Fibroblast of villous mesenchyme (primary cell): ENCODE results near the gene VAMP1. TPM values are rescaled to one million over a fixed set of nuclear protein-coding genes. Genes with fewer than 3 reads are reported as not detected.
"Not testable (repeated sequence)": the region's sequence is repeated elsewhere in the genome, so short reads cannot be mapped to it uniquely, and the experiment has no call there.

Source experiments
- DNase-seq: peaks from one replicate; pipeline ENCODE4 v3.0.0-alpha.2; 2010; ENCODE audit warnings: low read depth
- H3K4me3 ChIP-seq: 2 replicates; pipeline ENCODE4 v1.5.1; 2011; ENCODE audit warnings: low read depth, mild to moderate bottlenecking, low read length
- CTCF ChIP-seq: IDR thresholded peaks from 2 replicates; pipeline ENCODE4 v1.5.1; 2012; ENCODE audit warnings: low read depth, mild to moderate bottlenecking, low read length; ENCODE audit not compliant: insufficient read depth
- total RNA-seq: library from RNA; depleted of rRNA; stranded (reverse); fragments of >200 nt; gene quantifications from 2 replicates; pipeline ENCODE4 v1.2.3, GENCODE V29; 2012

Gene VAMP1
- 3.2 and 13.4 TPM in 2 replicates for total RNA-seq

DNA sequence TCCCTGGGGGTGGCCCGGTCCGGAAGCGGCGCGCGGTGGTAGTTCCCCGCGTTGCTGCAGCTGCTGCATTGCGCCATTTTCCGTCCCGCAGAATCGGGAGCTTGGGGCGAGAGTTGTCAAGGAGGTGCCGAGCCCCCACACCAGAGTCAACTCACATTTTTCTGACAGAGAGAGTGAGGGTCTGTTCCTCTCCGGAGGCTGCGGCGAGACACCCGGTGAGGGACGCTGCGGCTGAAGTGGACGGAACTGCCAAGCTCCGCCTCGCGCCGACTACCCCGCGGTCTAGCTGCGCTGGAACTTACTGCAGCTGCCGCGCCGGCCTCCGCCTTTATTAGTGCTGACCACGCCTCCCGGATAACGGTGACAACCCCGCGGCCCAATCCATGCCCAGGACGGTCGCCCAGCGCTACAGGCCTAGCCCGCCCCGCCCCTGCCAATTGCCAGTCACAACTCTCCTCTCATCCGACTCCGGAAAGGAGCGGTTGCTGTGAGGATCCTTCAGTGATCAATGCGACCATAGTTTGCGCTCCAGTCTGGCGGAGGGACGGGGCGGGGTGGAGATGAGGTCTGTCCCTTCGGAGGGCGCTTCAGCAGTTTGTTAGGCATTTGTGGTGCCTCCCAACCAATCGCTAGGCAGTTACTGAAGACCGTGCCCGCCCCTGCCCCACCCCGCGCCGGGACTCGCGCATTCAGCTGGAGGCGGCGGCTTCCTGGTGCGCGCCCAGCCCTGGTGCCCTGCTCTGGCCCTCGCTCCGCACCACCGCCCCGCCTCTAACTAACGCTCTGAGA lies at the start of gene VAMP1:
Gene VAMP1, minus strand, starts transcription at position 303 of the 789 bp plus-strand sequence. Its CDS starts 146 bp downstream, at position 157.
- H3K4me3 ChIP-seq, result peak within 1 kb of the TSS; percentile 78
- no peak for TF ChIP-seq CTCF
- peak; percentile 97 for DNase-seq

DNA sequence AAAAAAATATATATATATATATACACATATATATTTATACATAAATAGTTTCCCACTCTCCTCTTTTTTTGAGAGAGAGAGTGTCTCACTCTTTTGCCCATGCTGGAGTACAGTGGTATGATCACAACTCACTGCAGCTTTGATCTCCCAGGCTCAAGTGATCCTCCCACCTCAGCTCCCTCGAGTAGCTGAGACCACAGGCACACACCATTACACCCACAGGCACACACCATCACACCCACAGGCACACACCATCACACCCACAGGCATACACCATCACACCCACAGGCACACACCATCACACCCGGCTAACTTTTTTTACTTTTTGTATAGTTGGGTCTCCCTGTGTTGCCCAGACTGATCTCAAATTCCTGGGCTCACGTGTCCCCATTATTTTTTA lies 49.7 kb upstream of the VAMP1 start:
- DNase-seq, result no peak
- TF ChIP-seq CTCF, result no peak
- H3K4me3 ChIP-seq, result no peak overlapping the region

GRCh38 chr12:6508087-6508486 lies 37.6 kb upstream of the VAMP1 start:
- DNase-seq, result no peak
- no peak overlapping the region for H3K4me3 ChIP-seq
- no peak for TF ChIP-seq CTCF

GRCh38 chr12:6507102-6507998 lies 36.9 kb upstream of the VAMP1 start:
- no peak for TF ChIP-seq CTCF
- DNase-seq, result peak; percentile 27

DNA sequence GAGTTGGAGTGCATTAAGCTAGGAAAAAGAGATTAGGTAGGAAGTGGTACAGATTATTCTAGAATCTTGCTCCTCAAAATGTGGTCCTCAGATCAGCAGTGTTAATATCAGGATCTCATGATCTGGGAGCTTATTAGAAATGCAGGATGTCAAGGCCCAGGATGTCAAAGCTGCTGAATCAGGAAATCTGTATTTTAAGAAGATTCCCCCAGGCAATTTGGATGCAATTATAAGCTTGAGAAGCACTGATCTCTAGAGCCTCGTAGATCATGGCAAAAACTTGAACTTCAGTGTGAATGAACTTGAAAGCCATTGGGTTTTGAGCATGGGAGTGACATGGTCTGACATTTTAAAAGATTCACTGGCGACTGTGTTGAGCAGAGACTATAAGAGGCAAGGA lies 30.0 kb upstream of the VAMP1 start:
- no peak overlapping the region for H3K4me3 ChIP-seq
- no peak for DNase-seq
- TF ChIP-seq CTCF, result no peak

More at GRCh38 chr12:6507102-6507998, 36.9 kb upstream of the VAMP1 start:
- no peak overlapping the region for H3K4me3 ChIP-seq

DNA sequence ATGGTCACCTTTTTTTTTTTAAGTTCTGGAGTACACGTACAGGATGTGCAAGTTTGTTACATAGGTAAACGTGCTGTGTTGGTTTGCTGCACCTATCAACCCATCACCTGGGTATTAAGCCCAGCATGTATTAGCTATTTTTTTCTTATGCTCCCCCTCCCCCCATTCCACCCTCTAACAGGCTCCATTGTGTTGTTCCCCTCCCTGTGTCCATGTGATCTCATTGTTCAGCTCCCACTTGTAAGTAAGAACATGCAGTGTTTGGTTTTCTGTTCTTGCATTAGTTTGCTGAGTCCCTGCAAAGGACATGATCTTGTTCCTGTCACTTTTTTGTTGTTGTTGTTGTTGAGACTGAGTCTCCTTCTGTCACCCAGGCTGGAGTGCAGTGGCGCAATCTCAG lies 26.8 kb upstream of the VAMP1 start:
- DNase-seq, H3K4me3 ChIP-seq: not testable (repeated sequence)

GRCh38 chr12:6494968-6495367 lies 24.5 kb upstream of the VAMP1 start:
- DNase-seq, result no peak
- TF ChIP-seq CTCF, result no peak
- peak overlapping the region; percentile 83 for H3K4me3 ChIP-seq
